Calu3 (cell line): Measurements from ENCODE around the gene ZNF213. TPM values are rescaled to one million over a fixed set of nuclear protein-coding genes. Genes with fewer than 3 reads are reported as not detected.

Source experiments
- BruUV-seq: library from RNA; stranded (reverse); fragments of 400-500 nt; replicated peaks from 2 replicates; lab custom pipeline; 2021; lab: Mats Ljungman, UMichigan
- CTCF ChIA-PET: fragments of 300-600 bp; sonication (Branson Sonifier 250); formaldehyde crosslinking; loops from one replicate; lab custom pipeline; 2022; ENCODE audit warnings: antibody characterized with exemption; lab: Charles Lee
- DNase-seq: peaks from one replicate; pipeline ENCODE4 v3.0.0; 2022
- H3K27ac Mint-ChIP-seq: one replicate; pipeline ENCODE4 v1.8.0; 2022; ENCODE audit warnings: mixed read lengths; ENCODE audit not compliant: unreplicated experiment
- H3K27me3 Mint-ChIP-seq: one replicate; pipeline ENCODE4 v1.8.0; 2022; ENCODE audit warnings: mixed read lengths; ENCODE audit not compliant: unreplicated experiment
- H3K36me3 Mint-ChIP-seq: one replicate; pipeline ENCODE4 v1.8.0; 2022; ENCODE audit warnings: mild to moderate bottlenecking, moderate library complexity, mixed read lengths; ENCODE audit not compliant: insufficient read depth, unreplicated experiment
- H3K4me1 Mint-ChIP-seq: one replicate; pipeline ENCODE4 v1.8.0; 2022; ENCODE audit warnings: mild to moderate bottlenecking, low read depth, mixed read lengths; ENCODE audit not compliant: unreplicated experiment
- H3K4me3 Mint-ChIP-seq: one replicate; pipeline ENCODE4 v1.8.0; 2022; ENCODE audit warnings: mild to moderate bottlenecking, low read depth, moderate library complexity, mixed read lengths; ENCODE audit not compliant: unreplicated experiment
- H3K9me3 Mint-ChIP-seq: one replicate; pipeline ENCODE4 v1.8.0; 2022; ENCODE audit warnings: low read depth, mixed read lengths; ENCODE audit not compliant: unreplicated experiment
- intact Hi-C: fragments of 100-400 bp; cut with micrococcal nuclease; formaldehyde crosslinking; loops from one replicate; pipeline ENCODE4 v1.10.0; 2022; ENCODE audit not compliant: unreplicated experiment
- total RNA-seq: library from RNA; stranded (reverse); gene quantifications from 2 replicates; pipeline ENCODE4 v1.2.3, GENCODE V29; 2022
- TF ChIP-seq, protein P1 (sequence below): fragments of 200-600 bp; IDR thresholded peaks from one replicate; pipeline ENCODE4 v1.8.0; 2022; ENCODE audit warnings: antibody characterized with exemption; ENCODE audit not compliant: unreplicated experiment

The ZNF213 gene
- total RNA-seq, 1 experiment from 2014 or later, result 11.8 TPM

DNA sequence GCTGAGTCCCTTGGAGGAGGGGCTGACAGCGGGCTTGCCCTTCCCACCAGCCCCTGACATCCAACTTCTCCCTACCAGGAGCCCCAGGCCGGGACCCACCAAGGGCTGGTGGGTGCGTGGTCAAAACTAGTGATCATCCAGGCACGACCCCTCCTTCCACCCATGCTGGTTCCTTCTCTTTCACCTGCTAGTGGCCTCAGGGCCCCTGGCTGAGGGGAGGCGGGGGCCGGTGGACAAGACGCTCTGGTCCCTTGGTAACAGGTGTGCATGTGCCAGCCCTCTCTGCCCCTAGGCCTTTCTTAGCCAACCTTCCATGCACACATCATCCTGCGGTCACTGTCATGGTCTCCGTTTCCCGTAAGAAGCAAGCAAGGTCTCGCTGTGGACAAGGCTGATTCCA is 8.4 kb downstream of the ZNF213 start:
- H3K36me3 Mint-ChIP-seq, result peaks cover 16% of the 10 kb centered on the region
- intact Hi-C loops, result no loop called here
- CTCF ChIA-PET, result interaction anchor here (1.7 kb wide), 1 partner anchor 8 kb away, joined by 5 read pairs; the partner anchor contains the start of gene ZNF213
- no peaks in the 10 kb centered on the region for H3K9me3 Mint-ChIP-seq
- no peak overlapping the region for H3K4me3 Mint-ChIP-seq
- peaks cover 26% of the 10 kb centered on the region for H3K27me3 Mint-ChIP-seq
- TF ChIP-seq, protein P1, sequence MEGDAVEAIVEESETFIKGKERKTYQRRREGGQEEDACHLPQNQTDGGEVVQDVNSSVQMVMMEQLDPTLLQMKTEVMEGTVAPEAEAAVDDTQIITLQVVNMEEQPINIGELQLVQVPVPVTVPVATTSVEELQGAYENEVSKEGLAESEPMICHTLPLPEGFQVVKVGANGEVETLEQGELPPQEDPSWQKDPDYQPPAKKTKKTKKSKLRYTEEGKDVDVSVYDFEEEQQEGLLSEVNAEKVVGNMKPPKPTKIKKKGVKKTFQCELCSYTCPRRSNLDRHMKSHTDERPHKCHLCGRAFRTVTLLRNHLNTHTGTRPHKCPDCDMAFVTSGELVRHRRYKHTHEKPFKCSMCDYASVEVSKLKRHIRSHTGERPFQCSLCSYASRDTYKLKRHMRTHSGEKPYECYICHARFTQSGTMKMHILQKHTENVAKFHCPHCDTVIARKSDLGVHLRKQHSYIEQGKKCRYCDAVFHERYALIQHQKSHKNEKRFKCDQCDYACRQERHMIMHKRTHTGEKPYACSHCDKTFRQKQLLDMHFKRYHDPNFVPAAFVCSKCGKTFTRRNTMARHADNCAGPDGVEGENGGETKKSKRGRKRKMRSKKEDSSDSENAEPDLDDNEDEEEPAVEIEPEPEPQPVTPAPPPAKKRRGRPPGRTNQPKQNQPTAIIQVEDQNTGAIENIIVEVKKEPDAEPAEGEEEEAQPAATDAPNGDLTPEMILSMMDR, result no peak
- no TSS peak for BruUV-seq
- no peak for DNase-seq
- no peaks in the 10 kb centered on the region for H3K4me1 Mint-ChIP-seq
- H3K27ac Mint-ChIP-seq, result no peak overlapping the region

GRCh38 chr16:3143598-3144320 is 8.9 kb downstream of the ZNF213 start:
- intact Hi-C loops, result no loop called here
- BruUV-seq, result no TSS peak
- Mint-ChIP-seq H3K4me1 (no peaks in the 10 kb centered on the region), H3K27ac (no peak overlapping the region), H3K36me3 (peaks cover 16% of the 10 kb centered on the region), H3K27me3 (peaks cover 26% of the 10 kb centered on the region), H3K9me3 (no peaks in the 10 kb centered on the region), H3K4me3 (no peak overlapping the region)
- DNase-seq, result no peak
- TF ChIP-seq, protein P1, result no peak
- CTCF ChIA-PET, result interaction anchor here (1.7 kb wide), 1 partner anchor 9 kb away, joined by 5 read pairs; the partner anchor contains the start of gene ZNF213

- peaks cover 23% of the 10 kb centered on the region for H3K36me3 Mint-ChIP-seq
- H3K9me3 Mint-ChIP-seq, result no peaks in the 10 kb centered on the region
- H3K27ac Mint-ChIP-seq, result no peak overlapping the region
- intact Hi-C loops, result no loop called here
- no peaks in the 10 kb centered on the region for H3K4me1 Mint-ChIP-seq
- no TSS peak for BruUV-seq
- no peak for DNase-seq
- TF ChIP-seq, protein P1, result no peak
- CTCF ChIA-PET, result interaction anchor here (1.7 kb wide), 1 partner anchor 10 kb away, joined by 5 read pairs; the partner anchor contains the start of gene ZNF213
- H3K4me3 Mint-ChIP-seq, result no peak overlapping the region
- H3K27me3 Mint-ChIP-seq, result peaks cover 26% of the 10 kb centered on the region
Measured at GRCh38 chr16:3144321-3144983, 9.6 kb downstream of the ZNF213 start.

- DNase-seq, result no peak
- intact Hi-C loops, result no loop called here
- CTCF ChIA-PET, result no interaction called here
- Mint-ChIP-seq H3K4me1 (no peaks in the 10 kb centered on the region), H3K4me3 (no peak overlapping the region), H3K27ac (no peak overlapping the region), H3K27me3 (peaks cover 26% of the 10 kb centered on the region), H3K36me3 (peaks cover 30% of the 10 kb centered on the region), H3K9me3 (no peaks in the 10 kb centered on the region)
- BruUV-seq, result no TSS peak
- TF ChIP-seq, protein P1, result no peak
Measured at GRCh38 chr16:3145151-3145550, 10.3 kb downstream of the ZNF213 start.
